Measurements from ENCODE around the gene OSBPL5. TPM values are rescaled to one million over a fixed set of nuclear protein-coding genes. Genes with fewer than 3 reads are reported as not detected.

Gene OSBPL5
- total RNA-seq, 1 experiment from 2014 or later, result 28.4 TPM

DNA sequence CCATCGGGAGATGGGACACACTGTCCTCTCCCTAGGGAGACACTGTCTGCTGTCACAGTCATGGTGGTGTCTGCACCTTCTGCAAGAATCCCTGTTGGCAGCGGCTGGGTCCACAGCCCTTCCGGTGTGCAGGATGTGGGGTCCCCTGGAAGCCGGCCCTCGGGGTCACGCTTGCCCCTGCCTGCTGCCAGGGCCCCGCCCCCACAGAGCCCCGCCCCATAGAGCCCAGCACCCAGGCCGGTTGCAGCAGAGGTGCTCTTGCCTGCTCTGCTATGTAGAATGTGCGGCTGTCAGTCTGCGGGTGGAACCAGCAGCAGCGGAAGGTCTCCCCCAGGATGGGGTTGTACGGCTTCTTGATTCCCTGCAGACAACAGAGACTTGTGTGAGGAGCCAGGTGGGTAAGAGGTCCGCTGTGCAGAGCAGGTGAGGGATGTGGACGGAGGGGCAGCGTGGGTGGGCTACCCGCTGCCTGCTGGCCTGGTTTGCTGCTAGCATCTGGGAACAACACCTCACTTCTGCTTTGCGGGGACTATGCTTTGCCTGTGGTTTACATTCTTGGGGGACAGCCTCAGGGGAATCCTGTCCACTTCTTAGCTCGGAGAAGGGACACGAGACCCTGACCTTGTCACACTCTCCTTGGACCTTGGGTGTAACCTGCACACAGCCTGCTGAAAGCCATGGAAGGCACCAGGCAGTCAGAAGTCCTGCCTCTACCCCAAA lies 63.0 kb downstream of the OSBPL5 start:
- intact Hi-C loops (cut with micrococcal nuclease; ENCODE audit: unreplicated experiment), result no loop called here
- ChIA-PET POLR2A (ENCODE audit: low non-redundant PET) (no interaction called here), CTCF (interaction anchor here (1.0 kb wide), 1 partner anchor 10 kb away, joined by 3 read pairs; no protein-coding TSS in a partner anchor)
- H3K4me3 ChIP-seq (ENCODE audit: low read depth, low read length, poor library complexity, severe bottlenecking), result no peak overlapping the region
- H3K4me1 ChIP-seq (ENCODE audit: insufficient read depth, low read length, poor library complexity, severe bottlenecking), result no peaks in the 10 kb centered on the region
- H3K36me3 ChIP-seq (ENCODE audit: insufficient read depth, low read length, poor library complexity, severe bottlenecking), result no peaks in the 10 kb centered on the region
- H3K27ac ChIP-seq (ENCODE audit: low read depth, low read length, poor library complexity, severe bottlenecking), result no peak overlapping the region
- H3K9me3 ChIP-seq (ENCODE audit: low read depth, low read length, poor library complexity, severe bottlenecking), result no peaks in the 10 kb centered on the region
- BruUV-seq (replicated peaks), result no TSS peak
- TF ChIP-seq EZH2 (IDR thresholded peaks at IDR 0.05; ENCODE audit: borderline replicate concordance, low read depth, low read length, poor library complexity, severe bottlenecking), result no peak
- TF ChIP-seq, protein P1, sequence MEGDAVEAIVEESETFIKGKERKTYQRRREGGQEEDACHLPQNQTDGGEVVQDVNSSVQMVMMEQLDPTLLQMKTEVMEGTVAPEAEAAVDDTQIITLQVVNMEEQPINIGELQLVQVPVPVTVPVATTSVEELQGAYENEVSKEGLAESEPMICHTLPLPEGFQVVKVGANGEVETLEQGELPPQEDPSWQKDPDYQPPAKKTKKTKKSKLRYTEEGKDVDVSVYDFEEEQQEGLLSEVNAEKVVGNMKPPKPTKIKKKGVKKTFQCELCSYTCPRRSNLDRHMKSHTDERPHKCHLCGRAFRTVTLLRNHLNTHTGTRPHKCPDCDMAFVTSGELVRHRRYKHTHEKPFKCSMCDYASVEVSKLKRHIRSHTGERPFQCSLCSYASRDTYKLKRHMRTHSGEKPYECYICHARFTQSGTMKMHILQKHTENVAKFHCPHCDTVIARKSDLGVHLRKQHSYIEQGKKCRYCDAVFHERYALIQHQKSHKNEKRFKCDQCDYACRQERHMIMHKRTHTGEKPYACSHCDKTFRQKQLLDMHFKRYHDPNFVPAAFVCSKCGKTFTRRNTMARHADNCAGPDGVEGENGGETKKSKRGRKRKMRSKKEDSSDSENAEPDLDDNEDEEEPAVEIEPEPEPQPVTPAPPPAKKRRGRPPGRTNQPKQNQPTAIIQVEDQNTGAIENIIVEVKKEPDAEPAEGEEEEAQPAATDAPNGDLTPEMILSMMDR (conservative IDR thresholded peaks at IDR 0.05; ENCODE audit: low read depth, low read length), result no peak
- no peaks in the 10 kb centered on the region for H3K27me3 ChIP-seq (replicated peaks; ENCODE audit: insufficient read depth, low read depth, low read length, poor library complexity)
- no peak for DNase-seq (ENCODE audit: low spot score)

DNA sequence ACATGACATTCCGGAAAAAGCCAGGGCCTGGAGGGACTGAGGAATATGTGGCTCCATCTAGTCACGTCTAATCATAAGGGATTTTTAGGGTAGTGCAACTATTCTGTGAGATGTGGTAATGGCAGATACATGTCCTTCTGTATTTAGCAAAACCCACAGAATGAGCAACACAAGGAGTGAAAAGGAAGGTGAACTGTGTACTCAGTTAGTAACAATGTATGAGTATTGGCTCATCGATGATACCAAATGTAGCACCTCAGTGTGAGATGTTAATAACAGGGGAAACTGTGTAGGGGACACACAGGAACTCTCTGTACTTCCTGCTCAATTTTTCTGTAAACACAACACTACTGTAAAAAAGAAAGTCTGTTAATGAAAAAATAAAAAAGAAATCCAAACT lies 65.9 kb downstream of the OSBPL5 start:
- Histone ChIP-seq H3K4me3 (ENCODE audit: low read depth, low read length, poor library complexity, severe bottlenecking) (no peak overlapping the region), H3K36me3 (ENCODE audit: insufficient read depth, low read length, poor library complexity, severe bottlenecking) (no peaks in the 10 kb centered on the region), H3K9me3 (ENCODE audit: low read depth, low read length, poor library complexity, severe bottlenecking) (no peaks in the 10 kb centered on the region), H3K27ac (ENCODE audit: low read depth, low read length, poor library complexity, severe bottlenecking) (no peak overlapping the region), H3K27me3 (replicated peaks; ENCODE audit: insufficient read depth, low read depth, low read length, poor library complexity) (no peaks in the 10 kb centered on the region), H3K4me1 (ENCODE audit: insufficient read depth, low read length, poor library complexity, severe bottlenecking) (no peaks in the 10 kb centered on the region)
- TF ChIP-seq EZH2 (IDR thresholded peaks at IDR 0.05; ENCODE audit: borderline replicate concordance, low read depth, low read length, poor library complexity, severe bottlenecking), result no peak
- TF ChIP-seq, protein P1 (conservative IDR thresholded peaks at IDR 0.05; ENCODE audit: low read depth, low read length), result no peak
- intact Hi-C loops (cut with micrococcal nuclease; ENCODE audit: unreplicated experiment), result loop anchor here (5.0 kb wide), 1 partner anchor 118 kb away; the partner anchor contains the start of gene MRGPRG
- ChIA-PET POLR2A (ENCODE audit: low non-redundant PET) (no interaction called here), CTCF (no interaction called here)
- no TSS peak for BruUV-seq (replicated peaks)
- DNase-seq (ENCODE audit: low spot score), result no peak

DNA sequence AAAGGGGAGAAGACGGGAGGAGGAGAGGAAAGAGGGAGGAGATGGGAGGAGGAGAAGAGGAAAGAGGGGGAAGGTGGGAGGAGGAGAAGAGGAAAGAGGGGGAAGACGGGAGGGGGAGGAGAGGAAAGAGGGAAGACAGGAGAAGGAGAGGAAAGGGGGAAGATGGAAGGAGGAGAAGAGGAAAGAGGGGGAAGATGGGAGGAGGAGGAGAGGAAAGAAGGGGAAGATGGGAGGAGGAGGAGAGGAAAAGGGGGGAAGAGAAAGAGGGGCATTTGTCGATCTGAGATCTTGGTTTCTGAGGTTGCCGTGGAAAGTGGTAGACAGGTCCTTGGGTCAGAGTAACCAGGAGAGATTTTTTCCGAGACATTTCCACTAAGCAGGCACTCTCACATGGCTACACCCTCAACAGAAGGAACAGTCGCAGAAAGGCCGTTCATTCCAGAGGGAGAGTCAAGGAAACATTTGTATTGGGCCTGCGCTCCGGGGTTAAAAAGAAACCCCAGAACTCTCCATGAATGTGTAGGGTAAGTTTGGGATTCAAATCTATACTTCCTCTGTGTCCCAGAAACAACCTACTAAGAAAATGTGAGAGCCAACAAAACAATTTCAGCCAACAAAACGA lies 68.1 kb downstream of the OSBPL5 start:
- CTCF ChIA-PET, result no interaction called here
- H3K36me3 ChIP-seq (ENCODE audit: insufficient read depth, low read length, poor library complexity, severe bottlenecking), result no peaks in the 10 kb centered on the region
- H3K4me3 ChIP-seq (ENCODE audit: low read depth, low read length, poor library complexity, severe bottlenecking), result no peak overlapping the region
- DNase-seq (ENCODE audit: low spot score), result no peak
- H3K9me3 ChIP-seq (ENCODE audit: low read depth, low read length, poor library complexity, severe bottlenecking), result no peaks in the 10 kb centered on the region
- TF ChIP-seq, protein P1 (conservative IDR thresholded peaks at IDR 0.05; ENCODE audit: low read depth, low read length), result no peak
- TF ChIP-seq EZH2 (IDR thresholded peaks at IDR 0.05; ENCODE audit: borderline replicate concordance, low read depth, low read length, poor library complexity, severe bottlenecking), result no peak
- no peaks in the 10 kb centered on the region for H3K27me3 ChIP-seq (replicated peaks; ENCODE audit: insufficient read depth, low read depth, low read length, poor library complexity)
- H3K4me1 ChIP-seq (ENCODE audit: insufficient read depth, low read length, poor library complexity, severe bottlenecking), result no peaks in the 10 kb centered on the region
- no peak overlapping the region for H3K27ac ChIP-seq (ENCODE audit: low read depth, low read length, poor library complexity, severe bottlenecking)
- no TSS peak for BruUV-seq (replicated peaks)
- POLR2A ChIA-PET (ENCODE audit: low non-redundant PET), result no interaction called here
- intact Hi-C loops (cut with micrococcal nuclease; ENCODE audit: unreplicated experiment), result loop anchor here (5.0 kb wide), 1 partner anchor 120 kb away; the partner anchor contains the start of gene MRGPRG
